Suppressor macrophage (primary cell): Measurements from ENCODE around the gene ERFL.
A peak's percentile ranks its signal among the peaks of the same experiment; 100 is the strongest.

Source experiments
- DNase-seq, 4 experiments: peaks; one replicate each; pipeline ENCODE4 v3.0.0-alpha.2; 2020 to 2022

ERFL gene

GRCh38 chr19:41895745-41896580, 32.3 kb downstream of the ERFL start:
- DNase-seq = no peak

GRCh38 chr19:41894350-41894749, 33.9 kb downstream of the ERFL start:
- DNase-seq = no peak

- no peak for DNase-seq
Measured at GRCh38 chr19:41893899-41894298, 34.4 kb downstream of the ERFL start.

- DNase-seq = no peak
Measured at GRCh38 chr19:41892173-41892902, 35.9 kb downstream of the ERFL start.

- no peak for DNase-seq
Measured at GRCh38 chr19:41890936-41891335, 37.3 kb downstream of the ERFL start.

GRCh38 chr19:41889896-41890295, 38.4 kb downstream of the ERFL start:
- no peak for DNase-seq

- no peak for DNase-seq
Measured at GRCh38 chr19:41888926-41889325, 39.3 kb downstream of the ERFL start.

- no peak for DNase-seq
Measured at GRCh38 chr19:41887711-41888382, 40.4 kb downstream of the ERFL start.

GRCh38 chr19:41886761-41887710, 41.2 kb downstream of the ERFL start:
- no peak for DNase-seq

GRCh38 chr19:41883821-41884733, 44.2 kb downstream of the ERFL start:
- DNase-seq = peak; percentile 96 to 99 (median 98)

GRCh38 chr19:41883463-41883820, 44.8 kb downstream of the ERFL start:
- DNase-seq = peak in 2 of 4 experiments; percentile 19 to 31

GRCh38 chr19:41882568-41883462, 45.4 kb downstream of the ERFL start, which contains the start of gene ARHGEF1:
ARHGEF1 (plus strand) TSS chr19:41883184; CDS start chr19:41888083, 4,899 bp downstream.
- peak; percentile 43 to 83 (median 68) for DNase-seq

- DNase-seq = no peak
Measured at GRCh38 chr19:41880329-41880708, 47.9 kb downstream of the ERFL start.

GRCh38 chr19:41879670-41880328, 48.5 kb downstream of the ERFL start:
- no peak for DNase-seq

- no peak for DNase-seq
Measured at GRCh38 chr19:41879080-41879479, 49.2 kb downstream of the ERFL start.

GRCh38 chr19:41877916-41878905, 50.0 kb downstream of the ERFL start:
- peak; percentile 28 to 84 (median 74) for DNase-seq

GRCh38 chr19:41876847-41877832, 51.1 kb downstream of the ERFL start, which contains the start of gene CD79A:
CD79A (plus strand) TSS chr19:41877279; CDS start chr19:41877305, 26 bp downstream.
- peak; percentile 58 to 80 (median 77) for DNase-seq
